ENCODE results near the gene UMPS.

GRCh38 chr3:124786511-124787241 is 56.4 kb downstream of the UMPS start:
- no peak for TF ChIP-seq EP300 (IDR thresholded peaks at IDR 0.05; ENCODE audit: borderline replicate concordance)
- no peak for TF ChIP-seq TCF12 (IDR thresholded peaks at IDR 0.05; ENCODE audit: low read depth)
- TF ChIP-seq USF1 (IDR thresholded peaks at IDR 0.05), result no peak
- TF ChIP-seq REST (IDR thresholded peaks at IDR 0.05; ENCODE audit: low read depth), result no peak
- no peak for TF ChIP-seq MAX (IDR thresholded peaks at IDR 0.05)
- no peak for TF ChIP-seq CEBPB (IDR thresholded peaks at IDR 0.05)
- no peak for TF ChIP-seq CREB1 (IDR thresholded peaks at IDR 0.05; ENCODE audit: low read depth)
- TF ChIP-seq TAF1 (IDR thresholded peaks at IDR 0.05; ENCODE audit: low read depth), result no peak
